ENCODE results near the gene SKP2.

GRCh38 chr5:36162810-36163486 lies 11.0 kb downstream of the SKP2 start:
- TF ChIP-seq CTCF (IDR thresholded peaks at IDR 0.05) (no peak), KDM1A (IDR thresholded peaks at IDR 0.05; ENCODE audit: low read depth) (no peak), POLR2A (IDR thresholded peaks at IDR 0.05; ENCODE audit: low read length) (no peak), RNF2 (IDR thresholded peaks at IDR 0.05; ENCODE audit: borderline replicate concordance, low read depth) (no peak), RAD21 (conservative IDR thresholded peaks at IDR 0.05 in 1 of 2, IDR thresholded peaks at IDR 0.05 in 1 of 2) (no peak), RFX5 (IDR thresholded peaks at IDR 0.05) (no peak), USF2 (IDR thresholded peaks at IDR 0.05) (no peak), ELK1 (IDR thresholded peaks at IDR 0.05; ENCODE audit: low read depth, low read length) (no peak), SMC3 (IDR thresholded peaks at IDR 0.05) (no peak), TP53 (CRISPR knock-in tag; IDR thresholded peaks at IDR 0.05) (no peak), NR3C1 (IDR thresholded peaks at IDR 0.05) (no peak), CHD2 (IDR thresholded peaks at IDR 0.05; ENCODE audit: low read length, partially characterized antibody) (no peak)

Data from A549 (cell line).